GM12891 (cell line): ENCODE results near the gene ATOH8.

ENCODE experiments used
- DNase-seq: peaks from one replicate; pipeline ENCODE4 v3.0.0; 2011; ENCODE audit warnings: low spot score; ENCODE audit not compliant: insufficient read length
- FAIRE-seq: peaks from 2 replicates; lab custom pipeline; 2011; peaks lifted over from hg19 to GRCh38; lab: Jason Lieb, UNC
- PAX5 ChIP-seq: IDR thresholded peaks from 2 replicates; pipeline ENCODE4 v1.6.1; 2011; ENCODE audit warnings: low read length, moderate library complexity, mild to moderate bottlenecking; ENCODE audit not compliant: insufficient read depth, severe bottlenecking
- POLR2A ChIP-seq: IDR thresholded peaks from 2 replicates; pipeline ENCODE4 v1.6.1; 2011; ENCODE audit warnings: low read depth, low read length, control low read depth
- POLR2AphosphoS5 ChIP-seq: IDR thresholded peaks from 2 replicates; pipeline ENCODE4 v1.6.1; 2011; ENCODE audit warnings: low read depth, low read length, control low read depth
- POU2F2 ChIP-seq: IDR thresholded peaks from 2 replicates; pipeline ENCODE4 v1.6.1; 2011; ENCODE audit warnings: low read depth, mild to moderate bottlenecking, control low read depth, low read length, moderate library complexity
- SPI1 ChIP-seq: IDR thresholded peaks from 2 replicates; pipeline ENCODE4 v1.6.1; 2011; ENCODE audit warnings: low read depth, low read length, control low read depth
- TAF1 ChIP-seq: IDR thresholded peaks from 2 replicates; pipeline ENCODE4 v1.6.1; 2011; ENCODE audit warnings: low read depth, low read length, control low read depth

Gene ATOH8

DNA sequence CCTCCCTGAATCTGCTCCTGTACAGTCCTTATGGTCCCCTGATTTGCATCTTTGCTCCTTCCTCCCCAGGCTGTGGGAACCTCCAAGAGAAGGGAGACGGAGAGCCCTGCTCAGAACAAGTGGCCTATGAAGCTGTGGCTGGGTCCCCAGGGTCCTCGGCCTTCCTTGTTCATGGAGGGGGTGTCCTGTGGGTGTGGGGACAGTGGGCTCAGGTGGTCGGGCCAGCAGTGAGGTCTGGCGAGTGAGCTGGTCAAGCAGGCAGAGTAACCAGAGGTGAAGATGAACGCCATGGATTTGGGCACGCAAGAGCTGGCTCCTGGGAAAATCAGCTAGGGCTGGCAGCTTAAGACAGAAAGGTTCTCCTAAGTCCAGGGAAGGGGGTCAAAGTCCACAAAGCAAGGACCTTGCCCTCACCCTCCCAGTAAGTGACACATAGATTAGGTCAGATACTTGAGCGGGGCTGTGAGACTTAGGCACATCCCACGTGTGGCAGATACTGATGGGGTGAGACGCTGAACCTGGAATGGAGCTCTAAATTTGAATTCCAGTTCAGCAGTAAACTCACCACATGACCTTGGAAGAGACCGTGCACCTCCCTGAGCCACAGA, 34.8 kb upstream of the ATOH8 start:
- FAIRE-seq (no peak), DNase-seq (no peak)
- no peak for TF ChIP-seq POU2F2
- TF ChIP-seq PAX5: no peak
- no peak for TF ChIP-seq POLR2A
- no peak for TF ChIP-seq TAF1
- no peak for TF ChIP-seq POLR2AphosphoS5
- no peak for TF ChIP-seq SPI1

DNA sequence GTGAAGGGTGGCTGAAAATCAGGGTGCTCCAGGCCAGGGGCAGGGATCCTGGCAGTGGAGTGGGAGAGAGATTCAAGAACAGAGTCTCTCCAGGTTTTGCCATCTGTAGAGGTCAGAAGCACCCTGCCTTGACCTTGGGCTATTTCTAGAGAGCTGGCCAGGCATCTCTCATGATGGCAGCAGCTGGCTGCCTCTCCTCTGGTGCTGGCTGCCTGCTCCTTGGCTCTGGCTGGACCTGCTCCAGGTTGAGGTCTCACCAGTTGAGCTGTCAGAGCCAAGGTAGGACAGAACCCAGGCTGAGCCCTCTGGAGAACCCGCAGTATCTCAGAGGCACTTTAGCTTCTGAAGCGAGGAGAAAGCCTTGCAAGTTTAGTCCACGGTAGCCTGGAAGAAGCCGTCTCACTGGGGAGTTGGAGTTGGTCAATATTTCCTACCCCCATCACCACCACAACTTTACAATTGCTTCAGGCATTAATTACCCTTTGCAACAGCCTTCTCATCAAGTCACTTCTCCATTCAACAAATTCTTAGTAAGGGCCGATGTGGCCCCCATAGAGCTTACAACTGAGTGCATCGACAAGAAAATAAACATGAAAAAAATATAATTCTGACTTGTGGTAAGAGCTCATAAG, 34.1 kb upstream of the ATOH8 start:
- FAIRE-seq (no peak), DNase-seq (no peak)
- TF ChIP-seq SPI1 (no peak), POU2F2 (no peak), PAX5 (no peak), POLR2A (no peak), TAF1 (no peak), POLR2AphosphoS5 (no peak)

DNA sequence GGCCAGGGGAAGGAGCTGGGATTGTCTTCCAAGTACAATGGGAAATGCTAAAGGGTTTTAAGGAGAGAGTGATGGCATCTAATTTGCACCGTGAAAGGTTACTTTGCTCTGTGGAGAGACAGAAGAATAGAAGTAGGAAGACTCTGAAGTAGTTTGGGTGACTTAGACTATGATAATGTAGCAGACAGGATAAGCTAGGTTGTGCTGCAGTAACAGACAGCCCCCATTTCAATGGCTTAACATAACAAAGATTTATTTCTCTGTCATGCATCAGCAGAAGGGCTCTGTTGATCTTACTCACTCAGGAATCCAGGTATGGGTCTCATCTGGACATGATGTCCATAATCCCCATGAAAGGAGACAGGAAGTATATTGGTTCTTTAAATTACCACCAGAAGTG, 33.3 kb upstream of the ATOH8 start:
- TF ChIP-seq POLR2AphosphoS5 (no peak), SPI1 (no peak), PAX5 (no peak), TAF1 (no peak)
- FAIRE-seq: no peak

DNA sequence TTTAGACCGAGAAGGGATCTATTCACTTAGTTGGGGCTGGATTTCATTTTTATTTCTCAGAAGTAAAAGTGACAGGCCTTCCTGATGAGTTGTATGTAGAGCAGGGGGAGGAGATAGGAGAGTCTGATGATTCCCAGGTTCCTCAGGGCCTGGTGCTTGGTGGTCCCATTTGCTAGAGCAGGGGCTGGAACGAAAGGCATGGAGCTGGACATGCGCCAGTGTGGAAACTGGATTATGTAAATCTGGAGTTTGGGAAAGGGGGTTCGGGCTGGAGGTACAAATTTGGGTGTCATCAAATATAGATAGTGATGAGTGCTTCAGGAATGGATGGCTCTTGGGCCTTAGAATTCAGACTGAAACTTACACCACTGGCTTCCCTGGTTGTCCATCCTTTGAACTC, 32.1 kb upstream of the ATOH8 start:
- no peak for TF ChIP-seq SPI1
- TF ChIP-seq POLR2A: no peak
- no peak for TF ChIP-seq PAX5
- TF ChIP-seq TAF1: no peak
- no peak for TF ChIP-seq POU2F2
- TF ChIP-seq POLR2AphosphoS5: no peak
- DNase-seq (no peak), FAIRE-seq (no peak)

More for the DNA sequence above, 33.3 kb upstream of the ATOH8 start:
- no peak for DNase-seq

DNA sequence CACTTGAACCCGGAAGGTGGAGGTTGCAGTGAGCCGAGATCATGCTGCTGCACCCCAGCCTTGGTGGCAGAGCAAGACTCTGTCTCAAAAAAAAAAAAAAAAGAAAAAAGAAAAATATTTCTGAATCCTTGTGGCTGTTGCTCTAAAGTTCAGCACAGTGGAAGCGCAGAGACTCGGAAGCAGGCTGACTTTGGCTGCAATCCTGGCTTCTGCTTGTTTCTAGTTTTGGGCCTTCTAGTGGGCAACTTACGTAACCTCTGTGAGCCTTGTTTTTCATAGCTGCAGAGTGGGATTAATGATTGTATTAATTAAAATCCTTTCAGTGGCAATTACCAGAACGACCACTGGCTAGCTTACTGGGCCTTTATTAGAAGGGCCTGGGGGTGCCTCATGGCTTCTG, 31.3 kb upstream of the ATOH8 start:
- FAIRE-seq (no peak), DNase-seq (no peak)
- no peak for TF ChIP-seq PAX5
- TF ChIP-seq TAF1: no peak
- TF ChIP-seq SPI1: no peak
- TF ChIP-seq POLR2AphosphoS5: no peak
- TF ChIP-seq POLR2A: no peak
- TF ChIP-seq POU2F2: no peak

DNA sequence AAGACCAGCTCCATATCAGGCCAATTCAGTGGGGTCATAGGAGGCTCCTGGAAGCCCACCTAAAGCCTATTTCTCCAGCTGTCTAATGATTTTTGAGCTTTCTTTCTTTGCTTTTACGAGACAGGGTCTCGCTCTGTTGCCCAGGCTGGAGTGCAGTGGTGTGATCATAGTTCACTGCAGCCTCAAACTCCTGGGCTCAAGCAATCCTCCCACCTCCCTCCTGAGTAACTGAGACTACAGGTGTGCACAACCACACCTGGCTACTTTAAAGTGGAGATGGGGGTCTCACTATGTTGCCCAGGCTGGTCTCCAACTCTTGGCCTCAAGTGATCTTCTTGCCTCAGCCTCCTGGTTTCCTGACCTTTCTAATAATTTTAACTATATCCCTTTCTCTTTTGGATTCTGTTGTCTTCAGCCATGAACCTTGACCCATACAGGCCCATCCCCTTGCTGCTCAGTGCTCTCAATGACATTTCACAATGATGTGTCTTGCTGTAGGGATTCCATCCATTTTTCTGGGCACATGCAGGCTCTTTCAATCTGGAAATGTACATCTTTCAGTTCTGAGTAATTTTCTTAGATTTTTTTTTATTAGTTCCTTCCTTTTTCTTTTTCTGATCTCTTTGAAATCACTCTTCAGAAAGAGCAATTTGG, 30.0 kb upstream of the ATOH8 start:
- no peak for FAIRE-seq
- DNase-seq: no peak
- TF ChIP-seq SPI1 (no peak), POLR2AphosphoS5 (no peak), TAF1 (no peak), PAX5 (no peak), POLR2A (no peak), POU2F2 (no peak)

DNA sequence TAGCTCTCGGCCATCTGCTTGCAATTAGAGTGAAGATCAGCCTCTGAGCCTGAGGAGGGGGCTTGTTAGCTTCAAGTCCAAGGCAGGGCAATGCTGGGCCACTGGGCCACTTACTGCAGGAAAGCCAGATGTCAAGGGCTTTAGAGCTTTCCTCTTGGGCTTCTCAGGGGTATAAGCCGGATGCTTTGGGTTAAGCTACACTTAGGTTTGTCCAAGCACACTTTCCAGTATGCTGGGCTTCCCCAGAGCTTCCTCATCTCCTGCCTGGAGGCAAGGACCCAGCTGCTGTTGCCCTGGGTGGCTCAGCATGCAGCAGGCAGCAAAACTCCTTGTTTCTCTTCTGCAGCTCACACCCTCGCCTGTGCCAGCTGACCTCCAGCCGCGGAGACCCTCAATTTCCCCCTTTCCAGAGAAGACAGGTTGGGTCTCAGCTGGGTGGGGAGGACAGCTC, 29.0 kb upstream of the ATOH8 start:
- no peak for FAIRE-seq
- TF ChIP-seq SPI1 (no peak), POU2F2 (no peak), TAF1 (no peak), POLR2A (no peak), POLR2AphosphoS5 (no peak), PAX5 (no peak)
- DNase-seq: no peak

DNA sequence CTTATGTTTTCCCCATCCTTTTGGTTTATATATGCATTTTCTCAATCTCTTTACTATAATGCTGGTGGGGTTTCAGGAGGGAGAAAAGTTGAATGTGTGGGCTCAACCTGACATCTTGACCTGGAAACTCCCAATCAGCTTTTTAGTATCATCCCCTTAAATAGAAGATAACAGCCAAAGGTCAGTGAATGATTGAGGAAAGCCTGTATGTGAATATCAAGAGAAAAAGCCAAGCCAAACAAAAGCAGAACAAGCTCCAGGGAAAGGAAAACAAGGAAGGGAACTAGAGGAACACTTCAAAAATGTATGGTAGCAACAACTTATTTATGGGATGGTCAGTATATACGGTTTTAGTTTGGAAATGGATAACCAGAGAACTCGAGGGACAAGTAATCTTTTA, 28.3 kb upstream of the ATOH8 start:
- FAIRE-seq (no peak), DNase-seq (no peak)
- TF ChIP-seq POLR2AphosphoS5 (no peak), PAX5 (no peak), SPI1 (no peak), POLR2A (no peak), TAF1 (no peak), POU2F2 (no peak)

DNA sequence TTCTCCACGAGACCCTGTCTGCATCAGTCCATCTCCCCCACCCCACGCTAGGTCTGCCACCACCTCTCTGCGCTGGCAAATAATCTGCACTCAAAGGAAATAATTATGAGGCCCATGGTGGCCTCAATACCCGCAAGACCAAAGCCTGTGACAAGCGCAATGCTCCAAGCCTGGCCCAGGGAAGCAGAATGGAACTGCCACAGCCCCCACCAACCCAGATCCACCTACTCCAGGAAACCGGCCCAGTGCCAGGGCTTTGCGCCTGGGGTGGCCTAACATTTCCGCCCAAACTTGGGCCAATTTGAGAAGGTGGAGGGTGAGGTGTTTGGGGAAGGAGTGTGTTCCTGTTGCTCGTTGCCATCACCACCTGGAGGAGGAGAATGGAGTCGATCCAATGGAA, 26.0 kb upstream of the ATOH8 start:
- TF ChIP-seq POU2F2 (no peak), SPI1 (no peak), PAX5 (no peak), POLR2A (no peak), POLR2AphosphoS5 (no peak), TAF1 (no peak)
- DNase-seq (no peak), FAIRE-seq (no peak)

DNA sequence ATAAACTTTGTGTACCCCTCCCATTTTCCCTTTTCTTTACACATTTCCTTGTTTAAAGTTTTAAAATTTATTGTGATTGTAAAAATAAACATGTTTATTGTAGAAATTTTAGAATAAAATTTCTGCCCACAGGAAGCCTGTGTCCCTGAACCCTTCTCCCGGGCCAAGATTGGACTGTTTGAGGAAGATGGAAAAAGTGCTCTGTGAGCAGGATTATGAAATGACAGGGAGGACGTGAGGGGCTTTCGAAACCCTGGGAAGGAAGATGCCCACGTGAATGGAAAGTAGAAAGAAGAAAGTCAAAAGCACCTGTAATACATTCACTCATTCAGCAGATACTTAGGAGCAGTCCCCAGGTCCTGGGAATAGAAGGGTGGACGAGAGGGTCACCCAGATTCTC, 25.4 kb upstream of the ATOH8 start:
- FAIRE-seq: no peak
- DNase-seq: no peak
- TF ChIP-seq PAX5 (no peak), POU2F2 (no peak), POLR2A (no peak), TAF1 (no peak), SPI1 (no peak), POLR2AphosphoS5 (no peak)
